ENCODE data around the gene TNKS1BP1. TPM values are rescaled to one million over a fixed set of nuclear protein-coding genes. Genes with fewer than 3 reads are reported as not detected.
"Not testable (repeated sequence)": the region's sequence is repeated elsewhere in the genome, so short reads cannot be mapped to it uniquely, and the experiment has no call there.

The TNKS1BP1 gene
- 100 to 1,000 TPM; 100 to 159 (median 115) TPM for polyA plus RNA-seq (ENCODE audit: insufficient read depth in 1 of 5, insufficient read length in 5 of 5, low replicate concordance in 1 of 5)
- long read RNA-seq, donor 1, transcript TNKS1BP1-202 (6 exons, 1,946 nt), result major isoform, 6 of 123 reads
- long read RNA-seq, donor 1, partial matches to known transcripts, result 111 of 123 reads
- long read RNA-seq, donor 1, other reads (novel, unspliced or antisense), result 0 of 123 reads
- long read RNA-seq, donor 2, full-length matches to known transcripts, result 6 of 23 reads
- long read RNA-seq, donor 2, partial matches to known transcripts, result 17 of 23 reads
- long read RNA-seq, donor 2, other reads (novel, unspliced or antisense), result 0 of 23 reads
- long read RNA-seq, donor 3, partial matches to known transcripts, result 51 of 56 reads
- long read RNA-seq, donor 3, other reads (novel, unspliced or antisense), result 0 of 56 reads
- long read RNA-seq, donor 4, partial matches to known transcripts, result 68 of 70 reads
- long read RNA-seq, donor 4, other reads (novel, unspliced or antisense), result 0 of 70 reads
- long read RNA-seq, donor 5, partial matches to known transcripts, result 83 of 89 reads
- long read RNA-seq, donor 5, other reads (novel, unspliced or antisense), result 0 of 89 reads
- long read RNA-seq, donor 6, full-length matches to known transcripts, result 8 of 89 reads
- long read RNA-seq, donor 6, partial matches to known transcripts, result 81 of 89 reads
- long read RNA-seq, donor 6, other reads (novel, unspliced or antisense), result 0 of 89 reads
- long read RNA-seq, donor 7, full-length matches to known transcripts, result 13 of 94 reads
- long read RNA-seq, donor 7, partial matches to known transcripts, result 81 of 94 reads
- long read RNA-seq, donor 7, other reads (novel, unspliced or antisense), result 0 of 94 reads
- long read RNA-seq, donor 8, partial matches to known transcripts, result 5 of 5 reads
- long read RNA-seq, donor 8, other reads (novel, unspliced or antisense), result 0 of 5 reads

GRCh38 chr11:57324886-57325734 is at the start of gene TNKS1BP1:
Gene TNKS1BP1 (minus strand): TSS chr11:57324952. CDS start chr11:57321885, 3,067 bp downstream.
- DNase-seq, result peak; percentile 95 to 96

GRCh38 chr11:57373146-57373545 is 48.4 kb upstream of the TNKS1BP1 start:
- DNase-seq, result no peak

- DNase-seq, result no peak
Observed at GRCh38 chr11:57370941-57371340, 46.2 kb upstream of the TNKS1BP1 start.

GRCh38 chr11:57370251-57370650 is 45.5 kb upstream of the TNKS1BP1 start:
- no peak for DNase-seq

GRCh38 chr11:57368845-57369232 is 44.1 kb upstream of the TNKS1BP1 start:
- DNase-seq, result no peak

GRCh38 chr11:57368106-57368844 is 43.5 kb upstream of the TNKS1BP1 start:
- DNase-seq, result peak; percentile 31 to 41

GRCh38 chr11:57364851-57365660 is 40.3 kb upstream of the TNKS1BP1 start:
- no peak for DNase-seq

- no peak for DNase-seq
Observed at GRCh38 chr11:57363131-57364080, 38.7 kb upstream of the TNKS1BP1 start.

GRCh38 chr11:57361926-57362325 is 37.2 kb upstream of the TNKS1BP1 start:
- DNase-seq, result no peak

- not testable (repeated sequence) for DNase-seq
Observed at GRCh38 chr11:57361420-57361819, 36.7 kb upstream of the TNKS1BP1 start.

GRCh38 chr11:57360991-57361390 is 36.2 kb upstream of the TNKS1BP1 start:
- no peak for DNase-seq

- DNase-seq, result no peak
Observed at GRCh38 chr11:57359896-57360690, 35.3 kb upstream of the TNKS1BP1 start.

- no peak for DNase-seq
Observed at GRCh38 chr11:57359396-57359795, 34.6 kb upstream of the TNKS1BP1 start.

GRCh38 chr11:57358991-57359390 is 34.2 kb upstream of the TNKS1BP1 start:
- no peak for DNase-seq

GRCh38 chr11:57358543-57358961 is 33.8 kb upstream of the TNKS1BP1 start:
- no peak for DNase-seq

- no peak for DNase-seq
Observed at GRCh38 chr11:57357856-57358255, 33.1 kb upstream of the TNKS1BP1 start.

GRCh38 chr11:57357310-57357709 is 32.6 kb upstream of the TNKS1BP1 start:
- no peak for DNase-seq

- no peak for DNase-seq
Observed at GRCh38 chr11:57356268-57356667, 31.5 kb upstream of the TNKS1BP1 start.

Data from right lung (tissue), 10 donors.